ENCODE data around the gene SBK1. TPM values are rescaled to one million over a fixed set of nuclear protein-coding genes. Genes with fewer than 3 reads are reported as not detected.
"Not testable (repeated sequence)": the region's sequence is repeated elsewhere in the genome, so short reads cannot be mapped to it uniquely, and the experiment has no call there.

Gene SBK1
- total RNA-seq, 1 donor from 2014 or later, result 1.3 TPM

GRCh38 chr16:28308794-28309584 is 16.7 kb downstream of the SBK1 start:
- no peak for DNase-seq

- no peak for DNase-seq
Observed at GRCh38 chr16:28309811-28310311, 17.5 kb downstream of the SBK1 start.

- no peak for DNase-seq
Observed at GRCh38 chr16:28310796-28311195, 18.5 kb downstream of the SBK1 start.

DNA sequence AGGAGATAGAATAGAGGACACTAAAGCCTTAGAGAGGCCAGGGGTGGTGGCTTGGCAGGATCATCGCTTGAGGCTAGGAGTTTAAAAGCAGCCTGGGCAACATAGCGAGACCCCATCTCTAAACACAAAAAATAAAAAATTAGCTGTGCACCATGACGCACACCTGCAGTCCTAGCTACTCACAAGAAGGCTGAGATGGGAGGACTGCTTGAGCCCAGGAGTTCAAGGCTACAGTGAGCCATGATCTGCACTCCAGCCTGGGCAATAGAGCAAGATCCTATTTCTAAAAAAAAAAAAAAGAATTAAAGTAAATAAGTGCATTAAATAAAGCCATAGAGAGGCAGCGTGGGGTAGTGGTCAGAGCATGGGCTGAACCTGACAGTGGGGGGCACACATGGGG is 19.1 kb downstream of the SBK1 start:
- no peak for DNase-seq

DNA sequence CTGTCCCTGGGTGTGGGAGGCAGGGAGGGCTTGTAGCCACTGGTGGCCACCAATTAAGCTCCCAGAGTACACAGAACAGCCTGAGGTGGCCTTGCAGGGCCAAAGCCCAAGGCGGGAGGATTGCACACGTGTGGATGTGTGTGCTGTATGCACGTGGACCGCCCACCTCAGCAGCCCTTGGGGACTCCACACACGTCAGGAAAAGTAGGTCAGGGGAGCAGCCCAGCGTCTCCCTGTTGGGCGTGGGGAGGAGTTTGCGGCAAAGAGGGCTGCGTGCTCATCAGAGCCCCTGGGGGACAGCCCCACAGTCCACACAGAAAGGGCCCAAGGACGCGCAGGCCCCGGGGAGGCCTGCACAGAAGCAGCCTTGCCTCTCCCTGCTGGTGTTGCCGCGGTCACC is 19.6 kb downstream of the SBK1 start:
- DNase-seq, result no peak

GRCh38 chr16:28312327-28312726 is 20.0 kb downstream of the SBK1 start:
- no peak for DNase-seq

DNA sequence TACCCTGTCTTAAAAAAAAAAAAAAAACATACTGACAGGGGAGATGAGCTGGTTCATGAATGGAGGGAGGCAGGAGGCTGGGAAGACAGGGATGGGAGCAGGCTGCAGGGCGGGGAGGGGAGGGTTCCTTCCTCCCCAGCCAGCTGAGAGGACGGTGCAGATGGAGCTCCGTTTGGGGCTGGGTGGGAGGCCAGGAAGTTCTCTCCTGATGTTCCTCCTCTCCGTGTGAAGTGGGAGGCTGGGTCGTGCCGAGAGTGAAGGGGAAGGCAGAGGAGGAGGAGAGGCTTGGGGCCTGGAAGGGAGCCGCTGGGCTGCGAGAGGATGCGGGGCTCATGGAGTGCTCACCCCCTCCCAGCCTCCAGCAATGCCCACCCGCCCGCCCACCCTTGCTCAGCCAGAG is 21.3 kb downstream of the SBK1 start:
- DNase-seq, result no peak

GRCh38 chr16:28316054-28316453 is 23.7 kb downstream of the SBK1 start:
- DNase-seq, result no peak

DNA sequence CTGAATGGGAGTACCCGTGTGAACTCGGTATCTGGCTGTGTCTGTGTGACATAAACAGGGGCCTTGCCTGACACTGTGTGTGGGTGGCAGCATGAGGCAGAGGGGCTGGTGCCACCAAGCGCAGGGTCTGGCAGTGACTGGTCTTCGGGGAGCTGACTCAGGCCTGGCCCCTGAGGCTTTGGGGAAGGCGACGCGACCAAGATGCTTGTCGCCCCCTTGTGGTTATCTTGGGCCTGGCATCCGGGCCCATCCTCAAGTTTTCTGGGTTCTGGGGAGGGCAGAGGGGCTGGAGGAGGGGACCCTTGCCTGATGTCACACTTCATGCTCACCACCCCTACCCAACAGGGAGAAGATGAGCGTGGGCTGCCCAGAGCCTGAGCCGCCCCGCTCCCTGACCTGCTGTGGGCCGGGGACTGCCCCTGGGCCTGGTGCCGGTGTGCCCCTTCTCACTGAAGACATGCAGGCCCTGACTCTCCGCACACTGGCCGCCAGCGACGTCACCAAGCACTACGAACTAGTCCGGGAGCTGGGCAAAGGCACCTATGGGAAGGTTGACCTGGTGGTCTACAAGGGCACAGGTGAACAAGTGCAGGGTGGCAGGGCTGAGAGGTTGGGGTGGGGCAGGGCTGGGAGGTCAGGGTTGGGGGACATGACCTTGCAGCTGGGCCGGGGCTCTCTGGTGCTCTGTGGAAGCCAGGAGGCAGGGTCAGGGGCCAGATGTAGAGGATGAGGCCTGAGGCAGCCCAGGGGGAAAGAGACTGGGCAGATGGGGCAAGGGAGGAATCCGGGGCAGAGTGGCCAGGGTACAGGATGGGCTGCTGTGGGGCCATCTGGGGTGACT is 24.9 kb downstream of the SBK1 start:
- DNase-seq, result no peak

GRCh38 chr16:28318042-28318744 is 25.9 kb downstream of the SBK1 start:
- no peak for DNase-seq

GRCh38 chr16:28319476-28320022 is 27.2 kb downstream of the SBK1 start:
- DNase-seq, result no peak

- no peak for DNase-seq
Observed at GRCh38 chr16:28320023-28320561, 27.8 kb downstream of the SBK1 start.

- DNase-seq, result no peak
Observed at GRCh38 chr16:28320741-28321140, 28.4 kb downstream of the SBK1 start.

- DNase-seq, result no peak
Observed at GRCh38 chr16:28321700-28322411, 29.5 kb downstream of the SBK1 start.

GRCh38 chr16:28324235-28324886 is 32.0 kb downstream of the SBK1 start:
- no peak for DNase-seq

DNA sequence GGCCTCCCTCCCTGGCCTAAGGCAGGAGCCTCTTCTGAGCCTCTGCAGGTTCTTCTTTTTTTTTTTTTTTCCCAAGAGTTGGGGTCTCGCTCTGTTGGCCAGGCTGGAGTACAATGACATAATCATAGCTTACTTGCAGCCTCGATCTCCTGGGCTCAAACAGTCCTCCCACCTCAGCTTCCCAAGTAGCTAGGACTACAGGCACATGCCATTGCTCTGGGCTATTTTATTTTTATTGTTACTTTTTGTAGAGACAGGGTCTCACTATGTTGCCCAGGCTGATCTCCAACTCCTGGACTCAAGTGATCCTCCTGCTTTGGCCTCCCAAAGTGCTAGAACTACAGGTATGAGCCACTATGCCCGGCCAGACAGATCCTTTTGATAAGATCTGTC is 32.6 kb downstream of the SBK1 start:
- no peak for DNase-seq

DNA sequence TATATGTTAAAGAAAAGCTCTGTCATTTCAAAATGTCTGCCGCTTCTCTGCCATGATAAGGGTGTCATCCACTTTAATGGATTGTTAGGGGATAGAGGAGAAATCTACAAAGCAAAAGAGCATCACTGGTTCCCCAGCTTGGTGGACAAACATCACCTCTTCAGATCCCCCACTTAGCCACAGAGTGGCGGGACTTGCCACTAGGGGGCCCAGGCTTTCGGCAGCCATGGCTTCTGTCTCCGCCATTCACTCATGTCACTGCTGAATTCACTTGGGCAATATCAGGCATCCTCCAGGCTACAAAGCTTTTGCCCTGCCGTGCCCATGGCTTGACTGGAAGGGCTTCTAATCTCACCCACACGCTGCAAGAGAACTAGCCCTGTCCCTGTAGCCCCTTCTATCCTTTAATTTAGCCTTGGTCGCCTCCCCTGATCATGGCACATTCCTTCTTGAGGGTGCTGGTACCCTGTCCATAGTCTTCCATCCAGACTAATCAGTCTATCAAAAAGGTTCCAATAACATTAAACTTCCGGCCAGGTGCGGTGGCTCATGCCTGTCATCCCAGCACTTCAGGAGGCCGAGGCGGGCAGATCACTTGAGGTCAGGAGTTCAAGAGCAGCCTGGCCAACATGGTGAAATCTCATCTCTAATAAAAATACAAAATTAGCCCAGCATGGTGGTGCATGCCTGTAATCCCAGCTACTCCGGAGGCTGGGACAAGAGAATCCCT is 34.7 kb downstream of the SBK1 start:
- no peak for DNase-seq

DNA sequence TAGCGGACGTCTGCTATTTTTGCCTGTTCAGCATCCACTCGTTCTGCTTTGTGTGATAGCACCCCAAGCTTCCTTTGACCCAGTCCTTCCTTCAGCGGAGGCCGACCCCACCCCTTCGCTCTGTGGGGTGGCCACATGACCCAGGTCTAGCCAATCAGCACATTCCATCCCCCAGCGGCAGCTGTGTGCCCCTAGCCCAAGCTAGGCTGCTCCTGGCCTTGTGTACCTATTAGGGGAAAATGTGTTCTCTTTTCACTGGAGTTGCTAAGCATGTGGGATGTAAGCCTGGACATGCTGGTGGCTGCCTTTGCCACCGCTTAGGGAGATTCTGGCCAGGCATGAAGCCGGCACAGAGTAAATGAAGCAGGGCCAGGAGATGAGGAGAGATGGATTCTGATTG is 37.9 kb downstream of the SBK1 start:
- DNase-seq, result not testable (repeated sequence)

DNA sequence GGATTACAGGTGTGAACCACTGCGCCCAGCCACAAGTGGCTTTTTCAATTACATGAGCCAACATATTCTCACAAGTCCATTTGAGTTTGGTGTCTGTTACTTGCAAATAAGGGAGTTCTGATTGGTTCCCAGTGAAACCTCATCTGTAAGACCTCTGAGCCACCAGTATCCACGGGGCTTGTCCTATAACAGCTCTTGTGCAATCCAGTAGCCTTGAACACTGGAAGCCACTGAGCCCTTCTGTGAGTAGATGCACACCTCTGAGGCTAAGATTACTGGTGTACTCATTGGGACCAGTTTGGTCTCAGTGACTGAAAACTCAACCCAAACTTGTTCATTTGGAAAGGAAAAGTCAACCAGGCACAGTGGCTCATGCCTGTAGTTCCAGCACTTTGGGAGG is 38.7 kb downstream of the SBK1 start:
- DNase-seq, result not testable (repeated sequence)

DNA sequence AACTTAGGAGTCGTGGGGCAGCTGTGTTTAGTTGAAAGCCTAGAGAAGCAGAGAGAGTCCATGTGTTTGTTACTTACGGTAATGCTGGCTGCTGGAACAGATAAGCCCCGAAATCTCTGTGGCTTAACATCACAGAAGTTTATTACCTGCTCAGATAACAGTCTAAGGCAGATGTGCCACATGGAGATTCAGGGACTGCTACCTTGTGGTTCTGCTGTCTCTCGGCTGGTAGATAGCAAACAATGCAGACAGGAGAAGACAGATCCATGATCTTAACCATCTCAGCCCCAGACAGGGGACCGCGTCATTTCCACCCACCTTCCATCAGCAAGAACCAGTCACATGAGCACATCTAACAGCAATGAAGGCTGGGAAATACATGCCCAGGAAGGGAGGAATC is 40.3 kb downstream of the SBK1 start:
- not testable (repeated sequence) for DNase-seq
